CD4-positive, alpha-beta T cell treated with Interleukin-17A for 4 hours (primary cell): ENCODE results near the gene SLC15A1.
"Not testable (repeated sequence)": the region's sequence is repeated elsewhere in the genome, so short reads cannot be mapped to it uniquely, and the experiment has no call there.

ENCODE experiments used
- DNase-seq: peaks from one replicate; pipeline ENCODE4 v3.0.0-alpha.2; 2020; ENCODE audit warnings: mixed read lengths

SLC15A1 gene

GRCh38 chr13:98652721-98653462 is 99.6 kb downstream of the SLC15A1 start:
- no peak for DNase-seq

DNA sequence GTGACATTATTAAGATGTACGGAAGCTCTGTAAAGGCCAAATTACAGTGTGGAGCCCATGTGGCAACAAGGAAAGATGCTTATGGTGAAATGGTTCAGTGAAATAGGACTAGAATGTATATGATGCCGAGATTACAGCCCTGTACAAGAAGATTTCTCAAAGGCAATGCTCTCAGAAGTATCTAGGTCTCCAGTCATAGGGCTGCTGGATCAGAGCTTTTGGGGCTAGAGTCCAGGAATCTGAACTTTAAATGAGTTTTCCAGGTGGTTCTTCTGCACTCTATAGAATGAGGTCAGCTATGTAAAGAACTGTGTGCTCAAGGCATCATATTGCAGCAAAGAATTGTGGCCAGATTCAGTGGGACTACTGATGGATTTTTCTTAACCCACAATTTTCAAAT is 100.2 kb downstream of the SLC15A1 start:
- DNase-seq = no peak

GRCh38 chr13:98651744-98652143 is 100.7 kb downstream of the SLC15A1 start:
- no peak for DNase-seq

DNA sequence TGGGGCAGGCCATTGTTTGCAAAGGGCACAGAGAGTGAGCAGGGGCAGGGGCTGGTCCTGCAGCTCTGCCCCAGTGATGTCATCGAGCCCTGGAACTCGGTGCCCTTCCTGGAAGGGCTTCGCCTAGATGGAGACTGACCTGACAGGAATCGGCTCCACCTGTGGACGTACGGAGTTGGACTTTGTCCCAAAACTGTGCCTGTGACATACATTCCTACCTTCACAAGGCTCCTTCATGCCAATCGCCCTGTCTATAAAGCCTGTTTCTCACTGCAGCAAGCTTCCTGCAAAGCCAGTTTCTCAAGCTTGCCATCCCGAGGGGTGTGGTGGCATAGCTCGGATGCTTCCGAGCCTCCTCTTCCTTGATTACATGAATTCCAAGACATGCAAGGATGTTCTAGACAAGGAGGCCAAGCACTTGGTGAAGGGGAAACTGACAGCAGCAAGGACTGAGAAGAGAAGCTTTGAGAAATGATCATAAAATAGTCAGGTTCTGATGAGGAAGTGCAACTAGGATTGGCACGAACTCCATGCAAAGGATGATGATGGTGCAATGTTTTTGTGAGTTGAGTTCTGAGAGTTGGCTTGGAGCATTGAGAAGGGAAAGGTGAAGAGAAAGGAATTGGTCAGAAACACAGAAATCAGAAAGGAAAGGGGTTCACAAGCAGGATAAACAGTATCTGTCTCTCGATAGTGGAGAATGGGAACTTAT is 101.9 kb downstream of the SLC15A1 start:
- no peak for DNase-seq

GRCh38 chr13:98649861-98650260 is 102.6 kb downstream of the SLC15A1 start:
- DNase-seq = no peak

- no peak for DNase-seq
These were observed 103.8 kb downstream of the SLC15A1 start for GRCh38 chr13:98648686-98649085.

DNA sequence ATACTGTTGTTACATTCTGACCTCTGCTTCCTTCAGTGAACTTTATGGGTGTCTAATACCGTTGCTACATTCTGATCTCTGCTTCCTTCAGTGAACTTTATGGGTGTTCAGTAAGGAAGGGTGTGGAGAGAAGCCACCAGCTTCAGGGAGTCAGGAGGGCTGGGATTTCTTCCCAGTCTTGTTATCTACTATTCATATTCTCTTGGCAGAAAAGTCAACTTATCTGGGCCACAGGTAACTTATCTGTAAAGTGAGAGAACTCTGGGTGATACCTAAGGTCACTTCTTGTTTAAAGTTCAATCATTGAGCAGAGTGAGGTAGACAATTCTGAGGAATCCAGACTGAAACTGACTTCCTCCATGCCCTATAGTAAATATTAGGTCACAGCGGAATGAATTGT is 104.3 kb downstream of the SLC15A1 start:
- no peak for DNase-seq

DNA sequence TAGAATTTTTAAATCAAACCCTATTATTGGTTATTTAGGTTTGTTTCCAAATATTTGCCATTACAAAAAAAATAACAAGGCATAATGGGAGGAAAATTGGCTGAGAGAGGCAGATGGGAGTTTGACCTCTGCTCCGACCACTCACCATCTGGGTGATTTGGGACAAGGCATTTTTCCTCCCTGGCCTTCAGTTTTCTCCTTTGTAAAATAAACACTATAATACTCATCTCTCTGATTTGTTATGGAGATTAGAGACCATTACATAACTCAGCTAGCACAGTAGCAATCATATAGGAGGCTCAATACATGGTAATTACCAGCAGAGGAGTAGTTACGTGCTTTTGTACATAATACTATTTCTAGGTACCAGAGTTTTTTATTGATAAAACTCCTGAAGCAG is 105.4 kb downstream of the SLC15A1 start:
- DNase-seq = no peak

DNA sequence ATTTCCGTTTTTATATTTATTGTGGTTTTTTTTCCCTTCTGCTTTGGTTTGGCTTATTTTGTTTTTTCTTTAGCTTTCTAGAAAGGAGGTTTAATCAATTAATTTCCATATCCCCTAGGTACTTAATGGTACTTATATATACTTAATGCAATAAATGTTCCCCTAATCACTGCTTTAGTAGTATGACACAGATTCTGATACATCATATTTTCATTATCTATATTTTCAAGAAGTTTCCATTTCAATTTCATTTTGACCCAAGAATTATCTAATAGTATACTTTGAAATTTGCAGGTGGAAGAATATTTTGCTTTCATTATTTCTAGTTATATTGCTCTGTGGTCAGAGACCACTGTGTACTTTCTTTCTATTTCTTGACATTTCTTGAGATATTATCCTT is 109.0 kb downstream of the SLC15A1 start:
- no peak for DNase-seq

- DNase-seq = no peak
These were observed 111.4 kb downstream of the SLC15A1 start for GRCh38 chr13:98641075-98641474.

- DNase-seq = not testable (repeated sequence)
These were observed 112.7 kb downstream of the SLC15A1 start for GRCh38 chr13:98639785-98640184.

DNA sequence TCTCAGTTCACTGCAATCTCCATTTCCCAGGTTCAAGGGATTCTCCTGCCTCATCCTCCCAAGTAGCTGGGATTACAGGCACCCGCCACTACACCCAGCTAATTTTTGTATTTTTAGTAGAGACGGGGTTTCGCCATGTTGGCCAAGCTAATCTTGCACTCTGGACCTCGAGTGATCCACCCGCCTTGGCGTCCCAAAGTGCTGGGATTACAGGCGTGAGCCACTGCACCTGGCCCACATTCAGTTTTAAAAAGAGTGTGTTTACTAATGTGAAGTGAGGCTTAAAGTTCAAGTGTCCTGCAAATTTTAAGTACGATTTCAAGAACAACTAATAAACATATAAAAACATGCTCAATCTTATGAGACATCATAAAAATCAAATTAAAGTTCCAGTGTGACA is 114.1 kb downstream of the SLC15A1 start:
- not testable (repeated sequence) for DNase-seq
